Right ventricle myocardium inferior (tissue), 1 donor: ENCODE data around the gene PARN. TPM values are rescaled to one million over a fixed set of nuclear protein-coding genes. Genes with fewer than 3 reads are reported as not detected.
"Not testable (repeated sequence)": the region's sequence is repeated elsewhere in the genome, so short reads cannot be mapped to it uniquely, and the experiment has no call there.

Experiments used
- ATAC-seq: fragments of 200-7000 bp; cut with Tn5 transposase; one replicate; pipeline ENCODE4 v1.9.1; 2020; ENCODE audit warnings: mild to moderate bottlenecking, moderate library complexity
- DNase-seq: peaks from one replicate; pipeline ENCODE4 v3.0.0; 2021; ENCODE audit errors: missing footprints
- intact Hi-C: fragments of 100-400 bp; cut with DNase I; formaldehyde crosslinking; loops from one replicate; pipeline ENCODE4 v1.11.0; 2022
- total RNA-seq: library from RNA; stranded (reverse); fragmentation: NEBNext Ultra II Directional; extraction: Animal tissue kit (Norgen Biotek cat#: 25700); gene quantifications from one replicate; pipeline ENCODE4 v1.2.1, GENCODE V29; 2021
- donor health status: DM: no; HTN: yes; CAD: no; lungs with severe emphysema.

PARN gene
- total RNA-seq, 1 donor from 2014 or later = 17.2 TPM

GRCh38 chr16:14636179-14636950, 6.3 kb upstream of the PARN start:
- DNase-seq, ATAC-seq: not testable (repeated sequence)
- intact Hi-C loops = loop anchor here (10.0 kb wide), 1 partner anchor 712 kb away; the partner anchor contains the start of gene ERCC4

GRCh38 chr16:14635395-14636165, 5.5 kb upstream of the PARN start:
- DNase-seq (no peak), ATAC-seq (no peak)
- intact Hi-C loops = loop anchor here (10.0 kb wide), 1 partner anchor 711 kb away; the partner anchor contains the start of gene ERCC4

GRCh38 chr16:14634389-14634725, 4.3 kb upstream of the PARN start:
- ATAC-seq (no peak), DNase-seq (no peak)
- intact Hi-C loops = loop anchor here (10.0 kb wide), 1 partner anchor 710 kb away; the partner anchor contains the start of gene ERCC4

GRCh38 chr16:14632693-14633569, 2.9 kb upstream of the PARN start, which contains the start of gene BFAR:
Gene BFAR (plus strand): TSS chr16:14632951. CDS start chr16:14644347, 11,396 bp downstream.
- intact Hi-C loops = loop anchor here (10.0 kb wide), 1 partner anchor 708 kb away; the partner anchor contains the start of gene ERCC4

GRCh38 chr16:14630620-14631330, 715 bp upstream of the PARN start:
- not testable (repeated sequence) for DNase-seq, ATAC-seq
- intact Hi-C loops = loop anchor here (10.0 kb wide), 1 partner anchor 706 kb away; the partner anchor contains the start of gene ERCC4

More at GRCh38 chr16:14632693-14633569, 2.9 kb upstream of the PARN start, which contains the start of gene BFAR:
- ATAC-seq (peak; percentile 96), DNase-seq (peak; percentile 100)

GRCh38 chr16:14629612-14629918, 495 bp downstream of the PARN start:
- no peak for ATAC-seq
- intact Hi-C loops = no loop called here
- no peak for DNase-seq

- DNase-seq (no peak), ATAC-seq (no peak)
- intact Hi-C loops = no loop called here
These were observed 1.1 kb downstream of the PARN start for GRCh38 chr16:14628806-14629611.

GRCh38 chr16:14627078-14627477, 3.0 kb downstream of the PARN start:
- ATAC-seq (no peak), DNase-seq (no peak)
- intact Hi-C loops = no loop called here

- intact Hi-C loops = no loop called here
- DNase-seq (no peak), ATAC-seq (no peak)
These were observed 11.5 kb downstream of the PARN start for GRCh38 chr16:14618566-14618965.

GRCh38 chr16:14616280-14616679, 13.8 kb downstream of the PARN start:
- no peak for DNase-seq
- intact Hi-C loops = no loop called here

GRCh38 chr16:14613991-14614390, 16.1 kb downstream of the PARN start:
- intact Hi-C loops = no loop called here
- ATAC-seq (no peak), DNase-seq (no peak)

More at GRCh38 chr16:14616280-14616679, 13.8 kb downstream of the PARN start:
- ATAC-seq = no peak

GRCh38 chr16:14611660-14612059, 18.4 kb downstream of the PARN start:
- no peak for ATAC-seq
- DNase-seq = no peak
- intact Hi-C loops = no loop called here

GRCh38 chr16:14609716-14610115, 20.3 kb downstream of the PARN start:
- no peak for ATAC-seq
- DNase-seq = no peak
- intact Hi-C loops = no loop called here

- DNase-seq (no peak), ATAC-seq (no peak)
- intact Hi-C loops = no loop called here
These were observed 21.5 kb downstream of the PARN start for GRCh38 chr16:14608604-14609003.

- DNase-seq (no peak), ATAC-seq (no peak)
These were observed 21.9 kb downstream of the PARN start for GRCh38 chr16:14608111-14608566.

GRCh38 chr16:14606102-14606501, 24.0 kb downstream of the PARN start:
- no peak for ATAC-seq
- no peak for DNase-seq

More at GRCh38 chr16:14608111-14608566, 21.9 kb downstream of the PARN start:
- intact Hi-C loops = no loop called here

GRCh38 chr16:14602443-14602963, 27.6 kb downstream of the PARN start:
- intact Hi-C loops = no loop called here
- no peak for DNase-seq
- no peak for ATAC-seq

More at GRCh38 chr16:14606102-14606501, 24.0 kb downstream of the PARN start:
- intact Hi-C loops = no loop called here
